Measurements from ENCODE around the gene SAP30BP. TPM values are rescaled to one million over a fixed set of nuclear protein-coding genes. Genes with fewer than 3 reads are reported as not detected.

Gene SAP30BP
- total and polyA plus RNA-seq, 2 of the 13 experiments (the other 11 are each of a cell fraction or from before 2014, with no cell fraction given), result 67.7 to 99.4 TPM

GRCh38 chr17:75622771-75623273 lies 44.3 kb upstream of the SAP30BP start:
- WGBS (ENCODE audit: low lambda C conversion rate), result 69% methylated on average over 15 of the region's 15 CpGs
- H3K36me3 ChIP-seq (replicated peaks in 1 of 2; ENCODE audit: control insufficient read depth in 1 of 2, insufficient read depth in 2 of 2, low read length in 2 of 2), result peaks cover 0 to 2% of the 10 kb centered on the region in 2 experiments; a peak in 1 of 5 replicates
- H3K27ac ChIP-seq (ENCODE audit: extremely low read length, insufficient read depth, low read length), result no peak overlapping the region
- no peak for ATAC-seq
- H3K9ac ChIP-seq (ENCODE audit: insufficient read depth, low read depth, low read length), result no peak overlapping the region
- no peak overlapping the region for H3K4me3 ChIP-seq (replicated peaks in 1 of 3; ENCODE audit: insufficient read depth in 1 of 3, low read depth in 2 of 3, low read length in 3 of 3)
- no peaks in the 10 kb centered on the region for H3K27me3 ChIP-seq (ENCODE audit: control insufficient read depth in 1 of 2, insufficient read depth in 2 of 2, low read length in 2 of 2)
- in situ Hi-C loops (cut with HindIII; ENCODE audit: extremely low pct_ligation_motif_present, low pct_unique_long_range_greater_than_20kb), result no loop called here
- ChIA-PET POLR2A (interaction anchor here (3.7 kb wide), 1 partner anchor 10 kb away, joined by 12 read pairs; the partner anchor contains the start of gene SMIM5), CTCF (ENCODE audit: low intra/inter-chr PET ratio, low total read pairs) (no interaction called here)
- no peaks in the 10 kb centered on the region for H3K9me3 ChIP-seq (ENCODE audit: low read length)
- no TSS peak for BruUV-seq (replicated peaks)
- H3K4me2 ChIP-seq (ENCODE audit: low read depth, low read length), result no peak overlapping the region
- no peaks in the 10 kb centered on the region; the same call in 1 of the 2 replicates for H4K20me1 ChIP-seq (ENCODE audit: insufficient read depth, low read length)
- no peaks in the 10 kb centered on the region for H3K79me2 ChIP-seq (ENCODE audit: insufficient read depth, low read length)
- H2AFZ ChIP-seq (ENCODE audit: low read length), result no peak overlapping the region
- intact Hi-C loops (cut with micrococcal nuclease; ENCODE audit: unreplicated experiment), result no loop called here
- DNase-seq (ENCODE audit: low spot score), result no peak
- no peak for FAIRE-seq
- peaks cover 6% of the 10 kb centered on the region; the same call in 1 of the 2 replicates for H3K4me1 ChIP-seq (ENCODE audit: insufficient read depth, low read length)
- TF ChIP-seq ELF3 (CRISPR knock-in tag; IDR thresholded peaks at IDR 0.05) (no peak), ZNF407 (CRISPR knock-in tag; IDR thresholded peaks at IDR 0.05; ENCODE audit: not compliant biosample characterization) (no peak), RXRA (CRISPR knock-in tag; IDR thresholded peaks at IDR 0.05) (0 out of 2 replicates have a peak, but pooled peaks have one; percentile 13), AGO2 (optimal IDR thresholded peaks at IDR 0.05; ENCODE audit: low read depth, low read length) (no peak)
- TF ChIP-seq, protein P1, sequence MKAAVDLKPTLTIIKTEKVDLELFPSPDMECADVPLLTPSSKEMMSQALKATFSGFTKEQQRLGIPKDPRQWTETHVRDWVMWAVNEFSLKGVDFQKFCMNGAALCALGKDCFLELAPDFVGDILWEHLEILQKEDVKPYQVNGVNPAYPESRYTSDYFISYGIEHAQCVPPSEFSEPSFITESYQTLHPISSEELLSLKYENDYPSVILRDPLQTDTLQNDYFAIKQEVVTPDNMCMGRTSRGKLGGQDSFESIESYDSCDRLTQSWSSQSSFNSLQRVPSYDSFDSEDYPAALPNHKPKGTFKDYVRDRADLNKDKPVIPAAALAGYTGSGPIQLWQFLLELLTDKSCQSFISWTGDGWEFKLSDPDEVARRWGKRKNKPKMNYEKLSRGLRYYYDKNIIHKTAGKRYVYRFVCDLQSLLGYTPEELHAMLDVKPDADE (CRISPR knock-in tag; IDR thresholded peaks at IDR 0.05), result 0 out of 2 replicates have a peak, but pooled peaks have one; percentile 30
- TF ChIP-seq, protein P2, sequence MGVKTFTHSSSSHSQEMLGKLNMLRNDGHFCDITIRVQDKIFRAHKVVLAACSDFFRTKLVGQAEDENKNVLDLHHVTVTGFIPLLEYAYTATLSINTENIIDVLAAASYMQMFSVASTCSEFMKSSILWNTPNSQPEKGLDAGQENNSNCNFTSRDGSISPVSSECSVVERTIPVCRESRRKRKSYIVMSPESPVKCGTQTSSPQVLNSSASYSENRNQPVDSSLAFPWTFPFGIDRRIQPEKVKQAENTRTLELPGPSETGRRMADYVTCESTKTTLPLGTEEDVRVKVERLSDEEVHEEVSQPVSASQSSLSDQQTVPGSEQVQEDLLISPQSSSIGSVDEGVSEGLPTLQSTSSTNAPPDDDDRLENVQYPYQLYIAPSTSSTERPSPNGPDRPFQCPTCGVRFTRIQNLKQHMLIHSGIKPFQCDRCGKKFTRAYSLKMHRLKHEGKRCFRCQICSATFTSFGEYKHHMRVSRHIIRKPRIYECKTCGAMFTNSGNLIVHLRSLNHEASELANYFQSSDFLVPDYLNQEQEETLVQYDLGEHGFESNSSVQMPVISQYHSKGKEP (CRISPR knock-in tag; IDR thresholded peaks at IDR 0.05), result no peak
- TF ChIP-seq, protein P3, sequence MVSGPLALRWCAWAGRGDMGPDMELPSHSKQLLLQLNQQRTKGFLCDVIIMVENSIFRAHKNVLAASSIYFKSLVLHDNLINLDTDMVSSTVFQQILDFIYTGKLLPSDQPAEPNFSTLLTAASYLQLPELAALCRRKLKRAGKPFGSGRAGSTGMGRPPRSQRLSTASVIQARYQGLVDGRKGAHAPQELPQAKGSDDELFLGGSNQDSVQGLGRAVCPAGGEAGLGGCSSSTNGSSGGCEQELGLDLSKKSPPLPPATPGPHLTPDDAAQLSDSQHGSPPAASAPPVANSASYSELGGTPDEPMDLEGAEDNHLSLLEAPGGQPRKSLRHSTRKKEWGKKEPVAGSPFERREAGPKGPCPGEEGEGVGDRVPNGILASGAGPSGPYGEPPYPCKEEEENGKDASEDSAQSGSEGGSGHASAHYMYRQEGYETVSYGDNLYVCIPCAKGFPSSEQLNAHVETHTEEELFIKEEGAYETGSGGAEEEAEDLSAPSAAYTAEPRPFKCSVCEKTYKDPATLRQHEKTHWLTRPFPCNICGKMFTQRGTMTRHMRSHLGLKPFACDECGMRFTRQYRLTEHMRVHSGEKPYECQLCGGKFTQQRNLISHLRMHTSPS (CRISPR knock-in tag; IDR thresholded peaks at IDR 0.05; ENCODE audit: low read depth), result no peak
- TF ChIP-seq, protein P4, sequence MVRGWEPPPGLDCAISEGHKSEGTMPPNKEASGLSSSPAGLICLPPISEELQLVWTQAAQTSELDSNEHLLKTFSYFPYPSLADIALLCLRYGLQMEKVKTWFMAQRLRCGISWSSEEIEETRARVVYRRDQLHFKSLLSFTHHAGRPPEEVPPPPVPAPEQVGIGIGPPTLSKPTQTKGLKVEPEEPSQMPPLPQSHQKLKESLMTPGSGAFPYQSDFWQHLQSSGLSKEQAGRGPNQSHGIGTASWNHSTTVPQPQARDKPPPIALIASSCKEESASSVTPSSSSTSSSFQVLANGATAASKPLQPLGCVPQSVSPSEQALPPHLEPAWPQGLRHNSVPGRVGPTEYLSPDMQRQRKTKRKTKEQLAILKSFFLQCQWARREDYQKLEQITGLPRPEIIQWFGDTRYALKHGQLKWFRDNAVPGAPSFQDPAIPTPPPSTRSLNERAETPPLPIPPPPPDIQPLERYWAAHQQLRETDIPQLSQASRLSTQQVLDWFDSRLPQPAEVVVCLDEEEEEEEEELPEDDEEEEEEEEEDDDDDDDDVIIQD (CRISPR knock-in tag; IDR thresholded peaks at IDR 0.05; ENCODE audit: low read depth), result no peak
